GM12864 (cell line): ENCODE results near the gene TRIM39.
A peak's percentile ranks its signal among the peaks of the same experiment; 100 is the strongest.
"Not testable (repeated sequence)": the region's sequence is repeated elsewhere in the genome, so short reads cannot be mapped to it uniquely, and the experiment has no call there.

Experiments used
- DNase-seq: peaks from one replicate; pipeline ENCODE4 v3.0.0-alpha.2; 2011; ENCODE audit warnings: low read depth
- H3K4me3 ChIP-seq: 2 replicates; pipeline ENCODE4 v1.5.1; 2011; ENCODE audit warnings: mild to moderate bottlenecking, low read depth, low read length, control low read depth
- TF ChIP-seq, protein P1 (sequence below): IDR thresholded peaks from 2 replicates; pipeline ENCODE4 v1.5.1; 2011; ENCODE audit warnings: low read depth, mild to moderate bottlenecking, moderate library complexity, low read length, control low read depth, inconsistent platforms; ENCODE audit errors: missing control alignments

TRIM39 gene

DNA sequence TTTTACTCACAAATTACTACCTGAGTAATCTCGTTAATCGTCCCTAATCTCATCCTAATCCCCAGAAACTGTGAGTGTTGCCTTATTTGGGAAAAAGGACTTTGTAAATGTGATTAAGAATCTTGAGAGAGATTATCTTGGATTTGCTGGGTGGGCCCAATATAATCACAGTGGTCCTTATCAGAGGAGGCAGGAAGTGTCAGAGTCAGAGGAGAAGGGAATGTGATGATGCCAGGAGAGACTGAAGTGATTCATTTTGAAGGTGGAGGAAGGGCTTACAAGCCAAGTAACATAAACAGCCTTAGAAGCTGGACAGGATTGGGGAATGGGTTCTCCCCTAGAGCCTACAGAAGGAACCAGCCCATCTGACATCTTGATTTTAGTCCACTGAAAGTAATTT lies 34.9 kb downstream of the TRIM39 start:
- no peak overlapping the region for H3K4me3 ChIP-seq
- DNase-seq = no peak
- TF ChIP-seq, protein P1, sequence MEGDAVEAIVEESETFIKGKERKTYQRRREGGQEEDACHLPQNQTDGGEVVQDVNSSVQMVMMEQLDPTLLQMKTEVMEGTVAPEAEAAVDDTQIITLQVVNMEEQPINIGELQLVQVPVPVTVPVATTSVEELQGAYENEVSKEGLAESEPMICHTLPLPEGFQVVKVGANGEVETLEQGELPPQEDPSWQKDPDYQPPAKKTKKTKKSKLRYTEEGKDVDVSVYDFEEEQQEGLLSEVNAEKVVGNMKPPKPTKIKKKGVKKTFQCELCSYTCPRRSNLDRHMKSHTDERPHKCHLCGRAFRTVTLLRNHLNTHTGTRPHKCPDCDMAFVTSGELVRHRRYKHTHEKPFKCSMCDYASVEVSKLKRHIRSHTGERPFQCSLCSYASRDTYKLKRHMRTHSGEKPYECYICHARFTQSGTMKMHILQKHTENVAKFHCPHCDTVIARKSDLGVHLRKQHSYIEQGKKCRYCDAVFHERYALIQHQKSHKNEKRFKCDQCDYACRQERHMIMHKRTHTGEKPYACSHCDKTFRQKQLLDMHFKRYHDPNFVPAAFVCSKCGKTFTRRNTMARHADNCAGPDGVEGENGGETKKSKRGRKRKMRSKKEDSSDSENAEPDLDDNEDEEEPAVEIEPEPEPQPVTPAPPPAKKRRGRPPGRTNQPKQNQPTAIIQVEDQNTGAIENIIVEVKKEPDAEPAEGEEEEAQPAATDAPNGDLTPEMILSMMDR = no peak

DNA sequence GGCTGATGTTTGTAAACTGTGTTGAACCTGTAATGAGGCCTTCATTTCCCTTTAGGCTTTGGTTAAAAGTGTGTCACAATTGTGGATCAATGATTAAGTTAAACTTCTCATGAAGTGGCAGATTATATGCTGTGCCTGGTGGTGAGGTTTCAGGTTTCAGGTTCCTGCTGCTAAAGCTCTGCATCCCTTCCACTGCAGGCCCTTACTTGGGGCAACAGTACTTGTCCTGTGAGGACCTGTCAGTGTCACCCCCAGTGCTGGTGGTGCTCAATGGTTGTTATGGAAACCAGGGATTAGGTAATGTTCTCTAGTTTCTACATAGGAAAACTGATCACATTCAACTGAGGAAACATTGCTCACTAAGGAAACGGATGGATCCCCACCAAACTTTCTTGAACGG lies 36.7 kb downstream of the TRIM39 start:
- TF ChIP-seq, protein P1 = no peak
- no peak for DNase-seq
- H3K4me3 ChIP-seq = no peak overlapping the region

DNA sequence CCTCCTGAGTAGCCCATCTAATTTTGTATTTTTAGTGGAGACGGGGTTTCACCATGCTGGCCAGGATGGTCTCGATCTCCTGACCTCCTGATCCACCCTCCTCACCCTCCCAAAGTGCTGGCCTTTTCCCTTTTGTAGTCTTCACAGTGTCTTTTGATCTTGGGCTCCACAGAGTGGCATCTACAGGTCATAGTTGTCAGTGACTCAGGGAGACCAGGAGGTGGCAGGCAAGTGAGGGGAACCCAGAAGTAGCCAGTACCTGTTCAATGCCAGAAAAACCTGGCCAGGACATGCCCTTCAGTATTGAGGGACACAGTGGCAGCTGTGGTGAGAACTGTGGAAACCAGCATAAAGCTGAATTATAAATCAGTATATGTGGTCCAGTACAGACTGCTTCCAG lies 37.9 kb downstream of the TRIM39 start:
- TF ChIP-seq, protein P1 = peak; percentile 30
- DNase-seq = no peak

DNA sequence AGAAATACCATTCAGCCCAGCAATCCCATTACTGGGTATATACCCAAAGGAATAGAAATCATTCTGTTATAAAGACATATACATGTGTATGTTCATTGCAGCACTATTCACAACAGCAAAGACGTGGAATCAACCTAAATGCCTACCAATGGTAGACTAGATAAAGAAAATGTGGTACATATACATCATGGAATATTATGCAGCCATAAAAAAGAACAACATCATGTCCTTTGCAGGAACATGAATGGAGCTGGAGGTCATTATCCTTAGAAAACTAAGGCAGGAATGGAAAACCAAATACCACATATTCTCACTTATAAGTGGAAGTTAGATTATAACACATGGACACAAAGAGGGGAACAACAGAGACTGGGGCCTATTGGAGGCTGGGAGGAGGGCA lies 42.6 kb downstream of the TRIM39 start:
- not testable (repeated sequence) for DNase-seq, H3K4me3 ChIP-seq

More for the DNA sequence above, 37.9 kb downstream of the TRIM39 start:
- no peak overlapping the region for H3K4me3 ChIP-seq

DNA sequence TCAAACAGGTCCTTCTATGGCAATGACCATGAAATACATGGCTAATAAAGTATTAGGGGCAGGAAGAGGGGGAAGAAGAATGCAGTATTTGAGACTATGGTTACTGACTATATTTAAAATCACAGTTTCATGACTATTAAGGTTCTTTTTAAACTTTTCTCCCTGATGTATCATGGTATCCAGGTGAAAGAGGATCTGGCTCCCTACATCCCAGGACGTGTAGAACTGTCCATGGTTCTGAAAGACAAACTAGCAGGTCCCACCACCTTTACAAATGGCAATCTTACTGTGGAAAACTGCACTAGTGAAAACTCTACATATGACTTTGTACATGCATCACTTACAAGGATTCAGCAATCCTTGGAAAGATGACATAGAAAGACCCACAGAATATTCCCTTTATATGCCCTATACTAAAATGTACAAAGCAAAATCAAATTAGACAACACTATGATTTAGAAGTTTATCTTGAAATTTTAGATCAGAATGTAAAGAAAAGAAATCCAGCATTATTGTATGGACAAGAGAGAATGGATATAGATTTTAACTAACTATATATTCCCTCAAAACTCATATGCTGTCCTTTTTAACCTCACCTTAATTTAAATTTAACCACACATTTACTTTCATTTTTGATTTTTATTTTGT lies 51.7 kb downstream of the TRIM39 start:
- DNase-seq = no peak
- TF ChIP-seq, protein P1 = no peak
- no peak overlapping the region for H3K4me3 ChIP-seq

DNA sequence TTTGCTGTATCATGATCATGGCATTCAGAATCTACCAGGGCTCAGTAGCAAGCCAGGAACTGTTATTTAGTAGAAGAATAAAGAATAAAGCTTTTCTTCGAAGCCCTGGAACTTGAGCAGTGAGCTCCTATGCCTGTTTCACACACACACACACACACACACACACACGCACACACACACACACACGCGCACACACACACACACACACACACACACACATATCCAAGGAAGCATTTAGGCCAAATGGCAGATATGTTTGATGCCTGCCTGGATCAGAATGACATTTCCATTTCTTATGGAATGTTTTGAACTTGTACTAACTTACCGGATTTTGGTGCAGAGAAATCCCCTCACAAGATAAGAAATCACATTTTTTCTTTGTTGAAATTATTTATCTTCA lies 53.7 kb downstream of the TRIM39 start:
- DNase-seq = no peak
- no peak overlapping the region for H3K4me3 ChIP-seq
- TF ChIP-seq, protein P1 = no peak

DNA sequence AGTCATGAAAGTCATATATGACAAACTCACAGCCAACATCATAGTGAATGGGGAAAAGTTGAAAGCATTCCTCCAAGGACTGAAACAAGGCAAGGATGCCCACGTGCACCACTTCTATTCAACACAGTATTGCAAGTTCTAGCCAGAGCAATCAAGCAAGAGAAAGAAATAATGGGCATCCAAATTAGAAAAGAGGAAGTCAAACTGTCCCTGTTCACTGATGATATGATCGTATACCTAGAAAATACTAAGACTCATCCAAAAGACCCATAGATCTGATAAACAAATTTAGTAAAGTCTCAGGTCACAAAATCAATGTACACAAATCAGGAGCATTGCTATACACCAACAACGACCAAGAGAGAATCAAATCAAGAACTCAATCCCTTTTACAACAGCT lies 59.4 kb downstream of the TRIM39 start:
- DNase-seq = no peak
- TF ChIP-seq, protein P1 = no peak
- no peak overlapping the region for H3K4me3 ChIP-seq
